Measurements from ENCODE around the gene RSPRY1.

Gene RSPRY1

DNA sequence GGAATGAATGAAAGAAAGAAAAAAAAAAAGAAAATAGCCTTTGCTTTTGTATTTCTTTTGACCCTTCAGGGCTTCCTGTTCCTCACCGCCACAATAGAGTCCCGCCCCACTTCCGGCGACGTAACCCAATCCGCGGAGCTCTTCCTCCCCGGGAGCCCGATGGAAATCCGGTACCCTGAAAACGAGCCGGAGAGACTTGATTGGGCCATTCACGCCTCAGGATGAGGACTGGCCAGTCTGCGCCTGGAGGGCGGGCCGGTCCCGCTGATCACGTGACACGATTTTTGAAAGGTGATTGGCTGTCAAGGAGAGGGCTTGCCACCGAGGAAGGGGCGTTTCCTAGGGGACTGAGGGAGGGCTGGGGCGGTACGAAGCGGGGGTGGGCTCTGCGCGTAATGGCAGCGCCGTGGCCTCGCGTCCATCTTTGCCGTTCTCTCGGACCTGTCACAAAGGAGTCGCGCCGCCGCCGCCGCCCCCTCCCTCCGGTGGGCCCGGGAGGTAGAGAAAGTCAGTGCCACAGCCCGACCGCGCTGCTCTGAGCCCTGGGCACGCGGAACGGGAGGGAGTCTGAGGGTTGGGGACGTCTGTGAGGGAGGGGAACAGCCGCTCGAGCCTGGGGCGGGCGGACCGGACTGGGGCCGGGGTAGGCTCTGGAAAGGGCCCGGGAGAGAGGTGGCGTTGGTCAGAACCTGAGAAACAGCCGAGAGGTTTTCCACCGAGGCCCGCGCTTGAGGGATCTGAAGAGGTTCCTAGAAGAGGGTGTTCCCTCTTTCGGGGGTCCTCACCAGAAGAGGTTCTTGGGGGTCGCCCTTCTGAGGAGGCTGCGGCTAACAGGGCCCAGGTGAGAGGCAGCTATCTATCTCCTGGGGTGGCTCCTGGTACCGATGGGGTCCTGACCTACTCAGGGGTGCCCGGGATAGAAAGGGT is at the start of gene RSPRY1, which contains the start of gene PSME3IP1:
TSS of gene RSPRY1 (plus strand) at position 385 of the 927 bp plus-strand sequence. CDS start 18,330 bp downstream, outside the sequence.
TSS of gene PSME3IP1 (minus strand) at position 95 of the 927 bp plus-strand sequence. CDS start 12,185 bp downstream, outside the sequence.
- DNase-seq, result peak; percentile 91 to 92

DNA sequence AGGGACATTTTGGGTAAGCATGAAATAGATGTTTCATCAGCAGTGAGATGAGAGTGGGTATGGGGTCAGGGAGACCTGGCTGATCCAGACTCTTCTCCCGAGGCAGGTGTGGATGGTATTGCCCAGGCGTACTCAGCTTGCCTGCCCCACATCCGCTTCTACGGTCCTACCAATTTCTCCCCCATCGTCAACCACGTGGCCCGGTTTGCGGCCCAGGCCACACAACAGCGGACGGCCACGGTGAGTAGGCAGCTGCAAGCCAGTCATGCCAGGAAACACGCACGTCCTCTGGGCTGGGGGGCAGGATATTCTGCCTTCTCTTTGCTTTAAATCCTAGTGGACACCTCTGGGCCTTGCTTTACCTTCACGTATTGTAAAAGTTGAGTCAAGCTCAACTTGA is 49.1 kb upstream of the RSPRY1 start:
- DNase-seq, result no peak

DNA sequence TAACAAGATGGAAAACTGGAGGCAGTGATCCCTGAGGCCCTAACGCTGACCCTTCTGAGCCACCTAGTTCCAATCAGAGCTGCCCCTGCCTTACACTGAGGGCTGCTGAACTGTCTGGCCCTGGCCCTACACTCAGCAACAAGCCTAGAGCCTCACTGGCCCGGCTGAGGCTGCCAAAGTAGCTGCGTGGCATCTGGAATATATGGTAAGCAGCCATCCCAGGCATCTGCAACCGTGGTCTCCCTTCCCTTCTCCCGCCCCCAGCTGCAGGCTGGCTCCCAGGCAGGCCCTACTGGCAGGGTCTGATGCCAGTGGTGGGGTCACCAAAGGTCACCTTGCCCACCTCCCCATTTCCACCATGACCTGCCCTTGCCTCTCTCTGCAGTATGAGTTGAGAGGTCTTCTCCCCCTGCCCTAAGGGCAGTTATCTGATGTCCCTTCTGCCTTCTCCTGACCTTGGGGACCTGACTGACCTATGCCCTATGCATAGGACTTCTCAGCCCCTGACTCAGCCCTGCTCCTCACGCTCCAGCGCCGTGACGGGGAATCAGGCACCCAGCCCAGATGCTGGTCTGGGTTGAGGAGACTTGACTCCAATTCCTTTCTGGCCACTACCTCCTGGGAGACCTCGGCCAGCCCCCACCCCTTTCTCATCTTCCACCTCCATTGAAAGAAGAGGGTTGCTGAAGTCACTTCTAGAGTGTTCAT is 48.4 kb upstream of the RSPRY1 start:
- DNase-seq, result no peak

- no peak for DNase-seq
Measured at GRCh38 chr16:57138281-57138935, 47.7 kb upstream of the RSPRY1 start.

- DNase-seq, result no peak
Measured at GRCh38 chr16:57140931-57141668, 45.0 kb upstream of the RSPRY1 start.

GRCh38 chr16:57141822-57142631 is 44.1 kb upstream of the RSPRY1 start:
- no peak for DNase-seq

GRCh38 chr16:57143149-57143921 is 42.8 kb upstream of the RSPRY1 start:
- DNase-seq, result no peak

GRCh38 chr16:57144027-57144426 is 42.1 kb upstream of the RSPRY1 start:
- no peak for DNase-seq

DNA sequence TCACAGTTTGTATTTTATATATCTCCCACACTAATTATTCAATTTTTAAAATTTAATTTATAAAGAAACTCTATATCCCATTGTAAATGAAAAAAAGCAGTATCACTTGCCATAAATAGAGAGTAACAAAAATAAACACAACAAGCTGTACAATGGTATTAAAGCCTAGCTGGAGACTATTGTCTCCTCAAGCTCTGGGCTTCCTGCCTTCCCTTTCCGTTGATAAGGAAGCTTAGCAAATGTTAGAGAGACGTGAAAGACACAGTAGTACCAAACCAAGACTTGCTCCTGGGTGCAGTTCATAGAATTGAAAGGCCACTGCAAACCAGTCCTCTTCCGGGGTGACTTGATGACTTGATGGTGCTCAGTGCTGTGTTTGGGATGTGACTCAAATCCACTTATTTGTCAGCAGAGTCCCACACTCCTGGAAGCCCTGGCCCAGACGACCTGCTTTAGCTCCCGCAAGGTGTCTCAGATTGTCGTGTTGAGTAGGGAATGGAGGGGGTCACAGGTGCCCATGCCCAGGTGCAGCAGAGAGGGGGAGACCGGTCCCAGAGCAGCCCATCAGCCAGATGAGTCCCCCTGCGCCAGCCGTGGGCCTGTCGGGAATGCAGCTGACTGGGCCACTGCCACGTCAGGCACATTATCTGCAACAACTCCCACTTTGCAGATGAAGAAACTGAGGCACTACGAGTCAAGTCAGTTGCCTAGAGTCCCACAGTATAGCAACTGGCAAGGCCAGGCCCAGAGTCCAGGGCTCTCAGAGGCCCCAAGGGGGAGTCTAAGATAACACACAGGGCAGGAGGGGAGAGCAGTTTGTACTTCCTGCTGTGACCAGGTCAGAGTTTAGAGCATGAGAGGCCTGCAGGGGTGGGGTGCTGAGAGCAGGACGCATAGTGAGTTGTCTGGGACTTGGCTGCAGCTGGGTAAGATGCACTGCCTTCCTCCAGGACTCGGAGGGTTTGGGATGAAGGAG is 40.8 kb upstream of the RSPRY1 start:
- no peak for DNase-seq

DNA sequence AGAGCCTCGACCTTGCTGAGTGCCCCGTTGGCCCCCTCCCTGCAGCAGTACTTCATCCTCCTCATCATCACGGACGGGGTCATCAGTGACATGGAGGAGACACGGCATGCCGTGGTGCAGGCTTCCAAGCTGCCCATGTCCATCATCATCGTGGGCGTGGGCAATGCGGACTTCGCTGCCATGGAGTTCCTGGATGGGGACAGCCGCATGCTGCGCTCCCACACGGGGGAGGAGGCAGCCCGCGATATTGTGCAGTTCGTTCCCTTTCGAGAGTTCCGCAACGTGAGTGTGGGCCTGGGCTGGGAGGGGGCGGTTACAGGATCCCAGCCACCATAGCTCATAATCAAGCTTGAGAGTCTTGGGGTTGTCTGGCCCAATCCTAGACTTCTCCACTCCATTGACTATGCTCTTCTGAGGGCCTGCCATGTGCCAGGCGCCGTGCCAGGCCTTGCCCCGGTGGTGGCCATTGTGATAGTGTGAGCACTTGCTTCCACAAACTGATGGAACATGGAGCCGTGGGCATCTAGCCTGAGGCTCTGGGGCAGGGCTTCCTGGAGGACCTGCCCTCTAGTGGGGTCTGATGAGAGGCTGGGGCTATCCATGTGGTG is 40.0 kb upstream of the RSPRY1 start:
- no peak for DNase-seq

GRCh38 chr16:57146735-57147134 is 39.4 kb upstream of the RSPRY1 start:
- no peak for DNase-seq

DNA sequence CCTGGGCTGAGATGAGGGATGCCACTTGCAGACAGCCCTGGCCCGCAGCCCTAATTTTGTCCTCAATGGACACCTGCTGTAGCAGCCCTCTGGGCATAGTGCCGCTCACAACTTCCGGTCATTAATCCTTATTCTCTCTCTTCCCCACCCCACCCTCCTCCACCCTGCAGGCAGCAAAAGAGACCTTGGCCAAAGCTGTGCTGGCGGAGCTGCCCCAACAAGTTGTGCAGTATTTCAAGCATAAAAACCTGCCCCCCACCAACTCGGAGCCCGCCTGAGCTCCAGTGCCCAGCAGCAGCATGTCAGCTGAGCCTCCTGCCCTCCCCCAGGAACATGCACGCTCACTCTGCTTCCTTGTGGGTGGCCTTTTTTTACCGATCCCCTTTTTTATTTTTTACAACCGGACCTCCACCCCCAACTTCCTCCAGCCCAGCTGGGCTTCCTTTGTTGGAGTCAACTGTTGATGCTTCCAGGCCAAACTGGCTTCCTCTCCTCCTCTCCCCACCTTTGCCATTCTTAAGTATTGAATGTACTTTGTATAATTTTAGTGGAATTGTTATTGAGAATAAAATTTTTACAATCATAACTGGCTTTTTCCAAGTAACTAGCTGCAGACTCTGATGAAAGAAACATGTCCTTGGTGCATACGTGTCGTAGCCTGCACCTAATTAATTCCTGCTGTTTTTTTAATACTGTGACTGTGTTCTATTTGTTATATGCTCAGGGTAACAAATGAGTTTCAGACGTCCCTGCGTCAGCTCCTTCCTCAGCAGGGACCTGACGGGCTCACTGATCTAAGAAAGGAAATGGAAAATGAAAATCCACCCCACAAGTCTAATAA is 38.5 kb upstream of the RSPRY1 start:
- no peak for DNase-seq

- DNase-seq, result no peak
Measured at GRCh38 chr16:57148481-57148880, 37.6 kb upstream of the RSPRY1 start.

DNA sequence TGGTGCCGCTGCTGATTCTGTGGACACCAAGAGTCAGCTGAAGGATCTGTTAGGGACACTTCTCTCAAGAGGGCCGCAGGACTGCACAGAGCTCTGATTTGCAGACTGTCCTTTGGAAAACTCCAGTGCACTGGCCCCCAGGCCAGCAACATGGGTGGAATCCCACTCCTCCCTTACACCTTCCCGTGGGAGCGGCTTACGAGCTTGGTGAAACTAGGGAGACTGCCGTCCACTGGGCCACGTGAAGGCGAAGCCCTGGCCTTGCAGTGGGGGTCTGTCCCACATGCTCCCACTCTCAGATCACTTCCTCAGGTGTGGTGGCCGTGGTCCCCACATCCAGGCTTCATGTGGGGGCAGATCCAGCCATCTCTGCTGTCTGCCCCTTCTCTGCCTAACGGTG is 36.7 kb upstream of the RSPRY1 start:
- no peak for DNase-seq

DNA sequence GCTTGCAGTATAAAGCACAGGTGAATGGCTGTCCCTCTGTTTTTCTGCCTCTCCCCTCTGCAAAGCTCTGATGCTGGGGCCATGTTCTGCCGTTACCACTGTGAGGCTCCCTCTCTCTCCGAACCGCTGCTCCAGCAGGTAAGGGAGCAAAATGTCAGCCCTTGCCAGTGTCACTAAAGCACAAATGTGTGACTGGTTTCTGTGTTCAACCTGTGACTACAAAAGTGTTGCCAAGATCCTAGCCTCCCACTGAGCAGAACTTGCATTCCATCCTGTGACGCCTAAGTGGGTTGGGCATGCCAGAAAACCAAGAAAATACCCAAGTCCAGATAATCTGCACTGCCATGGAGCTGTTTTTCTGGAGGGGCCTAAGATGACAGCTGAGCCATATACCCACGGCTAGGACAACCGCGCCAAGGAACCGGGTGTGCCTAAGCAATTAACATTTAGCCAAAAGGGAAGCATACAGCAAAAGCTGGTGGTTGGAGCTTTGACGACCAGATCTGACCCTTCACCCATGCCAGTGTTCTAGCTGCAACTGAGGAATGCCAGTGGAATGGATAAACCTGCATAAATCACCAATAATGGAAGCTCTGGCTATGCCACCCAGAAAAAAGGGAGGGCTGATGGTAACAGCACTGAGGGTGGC is 35.3 kb upstream of the RSPRY1 start:
- no peak for DNase-seq

- DNase-seq, result no peak
Measured at GRCh38 chr16:57151369-57151768, 34.8 kb upstream of the RSPRY1 start.
